ENCODE data around the gene ERVK3-1.
"Not testable (repeated sequence)": the region's sequence is repeated elsewhere in the genome, so short reads cannot be mapped to it uniquely, and the experiment has no call there.

The ERVK3-1 gene

GRCh38 chr19:58305932-58306323, 751 bp downstream of the ERVK3-1 start:
- no peak for DNase-seq

- no peak for DNase-seq
Measured at GRCh38 chr19:58307736-58308135, 2.6 kb downstream of the ERVK3-1 start.

GRCh38 chr19:58310685-58311084, 5.5 kb downstream of the ERVK3-1 start:
- DNase-seq: not testable (repeated sequence)

GRCh38 chr19:58311345-58311865, 6.2 kb downstream of the ERVK3-1 start:
- DNase-seq: peak; percentile 7

- no peak for DNase-seq
Measured at GRCh38 chr19:58315580-58315979, 10.4 kb downstream of the ERVK3-1 start.

- no peak for DNase-seq
Measured at GRCh38 chr19:58317476-58318072, 12.4 kb downstream of the ERVK3-1 start.

GRCh38 chr19:58318297-58318696, 13.1 kb downstream of the ERVK3-1 start:
- DNase-seq: no peak

GRCh38 chr19:58319241-58319640, 14.1 kb downstream of the ERVK3-1 start:
- DNase-seq: no peak

GRCh38 chr19:58325311-58326022, 20.3 kb downstream of the ERVK3-1 start:
- no peak for DNase-seq

- DNase-seq: no peak
Measured at GRCh38 chr19:58326501-58326913, 21.3 kb downstream of the ERVK3-1 start.

GRCh38 chr19:58326914-58327726, 21.9 kb downstream of the ERVK3-1 start, which contains the start of gene ZSCAN22:
Gene ZSCAN22 (plus strand): TSS chr19:58326994. CDS start chr19:58334803, 7,809 bp downstream.
- DNase-seq: peak; percentile 92

GRCh38 chr19:58328999-58329398, 23.8 kb downstream of the ERVK3-1 start:
- DNase-seq: peak; percentile 17

GRCh38 chr19:58330458-58330857, 25.3 kb downstream of the ERVK3-1 start:
- no peak for DNase-seq

GRCh38 chr19:58332697-58333096, 27.5 kb downstream of the ERVK3-1 start:
- no peak for DNase-seq

- no peak for DNase-seq
Measured at GRCh38 chr19:58334691-58335249, 29.6 kb downstream of the ERVK3-1 start.

- no peak for DNase-seq
Measured at GRCh38 chr19:58335630-58336029, 30.5 kb downstream of the ERVK3-1 start.

- no peak for DNase-seq
Measured at GRCh38 chr19:58336216-58336615, 31.0 kb downstream of the ERVK3-1 start.

- DNase-seq: no peak
Measured at GRCh38 chr19:58336820-58337219, 31.6 kb downstream of the ERVK3-1 start.

GRCh38 chr19:58338336-58338735, 33.2 kb downstream of the ERVK3-1 start:
- DNase-seq: no peak

GRCh38 chr19:58338825-58339558, 33.8 kb downstream of the ERVK3-1 start:
- DNase-seq: no peak

- DNase-seq: no peak
Measured at GRCh38 chr19:58345558-58345957, 40.4 kb downstream of the ERVK3-1 start.

Data from NCI-H2171 treated with DMSO at 0.1 percent for 48 hours (cell line).